GM12873 (cell line): ENCODE results near the gene ZC4H2.

Source experiments
- CTCF ChIP-seq: IDR thresholded peaks from 2 replicates; pipeline ENCODE4 v1.5.1; 2012; ENCODE audit warnings: low read depth, mild to moderate bottlenecking, moderate library complexity, low read length, control low read depth; ENCODE audit not compliant: insufficient read depth; ENCODE audit errors: missing control alignments

ZC4H2 gene

GRCh38 chrX:64975989-64976672, at the start of gene ZC4H2:
TSS of gene ZC4H2 (minus strand) at chrX:64976450. CDS start at chrX:64976377, 73 bp downstream.
- TF ChIP-seq CTCF: no peak

GRCh38 chrX:65017451-65017850, 41.2 kb upstream of the ZC4H2 start:
- TF ChIP-seq CTCF: no peak

- no peak for TF ChIP-seq CTCF
Observed at GRCh38 chrX:65014230-65014629, 38.0 kb upstream of the ZC4H2 start.

- TF ChIP-seq CTCF: no peak
Observed at GRCh38 chrX:65009459-65009858, 33.2 kb upstream of the ZC4H2 start.

GRCh38 chrX:64996805-64997204, 20.6 kb upstream of the ZC4H2 start:
- no peak for TF ChIP-seq CTCF

GRCh38 chrX:64994131-64994798, 18.0 kb upstream of the ZC4H2 start:
- no peak for TF ChIP-seq CTCF

- no peak for TF ChIP-seq CTCF
Observed at GRCh38 chrX:64977830-64978229, 1.6 kb upstream of the ZC4H2 start.
